NCI-H1694 (cell line): ENCODE measurements around the gene FAM170B.

Experiments
- DNase-seq: peaks from one replicate; lab custom pipeline; 2025; lab: John Stamatoyannopoulos, UW

Gene FAM170B

GRCh38 chr10:49123981-49124950 is 9.6 kb downstream of the FAM170B start:
- DNase-seq, result no peak

- DNase-seq, result no peak
These were observed 12.9 kb downstream of the FAM170B start for GRCh38 chr10:49120911-49121310.

GRCh38 chr10:49119746-49120145 is 14.1 kb downstream of the FAM170B start:
- no peak for DNase-seq

DNA sequence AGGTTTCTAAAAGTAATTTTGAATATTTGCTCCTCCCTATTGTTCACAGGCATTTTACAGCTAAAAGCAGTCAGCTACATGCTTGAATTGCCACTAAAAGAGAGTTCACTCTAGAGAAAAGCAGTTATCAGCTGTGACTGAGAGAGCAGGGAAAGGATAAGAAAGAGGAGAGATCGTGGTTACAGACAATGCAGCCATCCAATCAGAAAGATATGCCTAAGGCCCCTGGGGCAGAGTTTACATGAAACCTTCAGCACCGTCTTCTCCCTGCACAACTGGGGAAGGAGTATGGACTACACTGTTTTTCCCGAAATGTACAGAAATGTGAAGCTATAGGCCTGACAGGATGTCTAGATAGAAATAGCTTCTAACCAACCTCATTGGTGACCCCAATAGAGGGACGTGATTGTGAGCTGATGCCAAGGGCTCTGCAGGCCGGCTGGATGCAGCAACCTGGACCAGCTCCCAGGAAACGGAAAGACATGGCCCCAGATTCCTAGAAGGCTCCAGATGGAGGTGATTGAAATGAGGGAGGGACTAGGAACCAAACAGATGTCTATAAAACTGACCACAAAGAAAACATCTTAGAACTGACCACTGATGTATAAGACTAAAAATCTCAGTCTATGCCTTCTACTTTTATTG is 15.3 kb downstream of the FAM170B start:
- DNase-seq, result no peak

DNA sequence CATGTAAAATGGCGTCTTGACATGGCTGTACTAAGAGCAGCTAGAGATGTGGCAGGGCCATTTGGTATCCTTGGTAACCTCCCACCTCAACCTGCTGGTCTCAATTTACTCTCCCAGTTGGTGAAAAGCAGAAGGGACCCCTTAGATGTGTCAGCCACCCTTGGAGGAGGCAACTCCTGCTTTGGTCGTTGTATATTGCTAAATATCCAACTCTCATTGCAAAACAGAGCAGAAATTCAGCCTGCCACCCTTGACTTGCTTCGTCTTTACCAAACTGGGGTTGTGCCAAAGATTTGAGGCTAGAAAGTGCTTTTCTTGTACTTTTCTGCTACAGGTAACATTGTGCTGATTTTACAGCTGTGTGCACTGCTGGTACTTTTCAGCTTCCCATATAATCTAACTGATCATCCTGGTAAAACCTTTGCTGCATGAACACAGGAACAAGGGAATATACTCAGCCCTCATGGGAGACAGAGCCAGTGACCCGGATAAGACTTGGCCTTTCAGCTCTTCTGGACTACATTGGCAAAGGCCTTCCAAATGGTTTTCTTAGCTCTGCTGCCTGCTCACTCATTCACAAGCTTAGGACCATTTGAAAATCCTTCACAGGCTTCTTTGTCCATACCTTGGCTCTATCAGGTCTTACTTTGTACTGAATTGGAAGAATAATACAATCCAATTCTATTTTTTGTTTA is 16.3 kb downstream of the FAM170B start:
- no peak for DNase-seq

DNA sequence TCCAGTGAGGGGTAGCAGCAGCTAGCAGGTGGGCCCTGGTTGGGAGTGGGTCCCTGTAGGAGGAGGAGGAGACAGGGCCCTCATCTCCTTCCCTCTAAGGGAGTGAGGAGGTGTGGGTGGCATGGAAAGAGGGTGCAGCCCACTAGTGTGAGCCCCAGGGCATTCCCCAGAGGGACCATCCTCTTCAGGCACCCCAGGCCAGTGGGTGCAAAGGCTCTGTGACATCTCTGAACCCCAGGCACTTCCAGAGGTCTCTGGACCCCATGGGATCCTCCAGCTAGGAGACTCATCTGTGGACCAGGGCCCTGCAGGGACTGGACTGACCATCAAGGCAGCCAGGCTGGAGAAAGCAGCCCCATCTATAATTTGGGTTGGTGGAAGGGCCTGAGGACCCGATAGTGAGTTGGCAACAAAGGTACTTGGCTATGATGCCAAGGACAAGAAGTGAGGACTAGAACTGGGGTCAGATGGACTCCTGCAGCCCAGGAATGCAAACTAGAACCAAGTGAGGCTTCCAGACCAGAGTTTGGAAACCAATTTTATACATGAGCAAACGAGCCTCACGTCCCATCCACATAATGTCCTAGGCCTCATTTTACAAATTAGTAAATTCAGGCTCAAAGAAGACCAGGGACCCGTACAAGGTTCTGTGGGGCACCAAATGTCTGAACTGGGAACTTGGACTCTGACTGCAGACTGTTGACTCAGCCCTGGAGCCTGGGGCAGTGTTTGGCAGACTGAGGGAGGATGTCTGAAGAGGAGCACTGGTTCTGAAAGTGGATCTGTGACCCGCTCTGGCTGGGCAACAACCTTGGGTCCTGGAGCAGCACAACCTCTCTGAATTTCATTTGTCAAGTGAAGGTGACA is 17.1 kb downstream of the FAM170B start:
- DNase-seq, result no peak

GRCh38 chr10:49115796-49116508 is 17.9 kb downstream of the FAM170B start:
- no peak for DNase-seq

DNA sequence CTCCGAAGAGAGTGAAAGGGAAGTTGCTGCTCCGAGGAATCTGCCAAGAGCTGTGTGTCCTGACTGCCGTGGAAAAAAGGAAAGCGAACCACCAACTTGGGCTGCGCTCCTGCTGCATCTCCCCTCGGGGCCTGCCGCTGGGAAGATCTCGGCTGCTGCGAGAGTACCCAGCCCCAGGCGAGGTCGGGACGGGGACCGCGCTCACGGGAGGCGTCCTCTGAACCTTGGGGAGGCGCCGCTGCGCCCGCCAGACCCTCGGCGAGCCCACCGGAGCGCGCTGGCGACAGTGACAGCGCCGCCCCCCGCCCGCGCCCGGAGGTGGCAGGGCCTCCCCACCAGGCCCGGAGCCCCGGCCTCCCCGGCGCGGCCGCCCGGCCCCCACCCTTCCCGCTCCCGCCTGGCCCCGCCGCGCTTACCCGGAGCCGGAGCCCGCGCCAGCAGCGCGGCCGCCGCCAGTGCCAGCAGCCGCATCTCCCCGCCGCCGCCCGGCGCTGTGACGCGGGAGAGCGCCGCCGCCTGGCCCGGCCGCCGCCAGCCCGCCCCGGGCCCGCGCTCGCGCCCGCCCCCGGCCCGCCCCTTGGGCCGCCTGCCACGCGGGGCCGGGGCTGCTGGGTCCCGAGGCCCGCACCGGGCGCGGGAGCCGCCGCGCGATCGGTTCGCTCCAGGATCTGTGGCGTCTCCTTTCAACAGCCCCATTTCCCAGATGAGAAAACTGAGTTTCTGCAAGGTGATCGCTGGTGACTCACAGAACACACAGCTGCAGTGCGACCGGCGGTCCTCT is 18.6 kb downstream of the FAM170B start, which contains the start of gene VSTM4:
VSTM4 (minus strand) TSS at position 508 of the 781 bp plus-strand sequence; CDS start at position 471, 37 bp downstream.
- no peak for DNase-seq

- DNase-seq, result no peak
These were observed 19.2 kb downstream of the FAM170B start for GRCh38 chr10:49114718-49115014.

GRCh38 chr10:49113741-49114141 is 20.1 kb downstream of the FAM170B start:
- no peak for DNase-seq

- no peak for DNase-seq
These were observed 21.0 kb downstream of the FAM170B start for GRCh38 chr10:49112851-49113250.

DNA sequence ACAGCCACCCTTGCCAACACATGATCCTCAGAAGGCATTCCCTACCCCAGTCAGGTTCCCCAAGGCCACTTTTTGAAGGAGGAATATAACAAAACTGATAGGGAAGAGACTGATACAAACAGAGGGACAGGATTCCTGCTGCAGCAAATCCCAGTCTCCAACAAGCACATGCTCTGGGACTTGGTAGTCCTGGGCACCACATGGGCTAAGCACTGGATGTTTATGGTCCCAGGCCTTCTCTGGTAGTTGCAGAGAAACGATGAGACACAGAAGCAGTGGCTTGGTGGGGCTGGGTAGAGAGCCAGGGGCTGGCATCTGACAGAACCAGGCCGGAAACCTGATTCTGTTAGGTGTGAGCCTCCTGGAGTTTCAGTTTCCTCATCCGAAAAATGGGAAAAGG is 21.7 kb downstream of the FAM170B start:
- no peak for DNase-seq

- DNase-seq, result no peak
These were observed 22.5 kb downstream of the FAM170B start for GRCh38 chr10:49111320-49111698.

GRCh38 chr10:49110684-49111319 is 23.0 kb downstream of the FAM170B start:
- DNase-seq, result no peak

DNA sequence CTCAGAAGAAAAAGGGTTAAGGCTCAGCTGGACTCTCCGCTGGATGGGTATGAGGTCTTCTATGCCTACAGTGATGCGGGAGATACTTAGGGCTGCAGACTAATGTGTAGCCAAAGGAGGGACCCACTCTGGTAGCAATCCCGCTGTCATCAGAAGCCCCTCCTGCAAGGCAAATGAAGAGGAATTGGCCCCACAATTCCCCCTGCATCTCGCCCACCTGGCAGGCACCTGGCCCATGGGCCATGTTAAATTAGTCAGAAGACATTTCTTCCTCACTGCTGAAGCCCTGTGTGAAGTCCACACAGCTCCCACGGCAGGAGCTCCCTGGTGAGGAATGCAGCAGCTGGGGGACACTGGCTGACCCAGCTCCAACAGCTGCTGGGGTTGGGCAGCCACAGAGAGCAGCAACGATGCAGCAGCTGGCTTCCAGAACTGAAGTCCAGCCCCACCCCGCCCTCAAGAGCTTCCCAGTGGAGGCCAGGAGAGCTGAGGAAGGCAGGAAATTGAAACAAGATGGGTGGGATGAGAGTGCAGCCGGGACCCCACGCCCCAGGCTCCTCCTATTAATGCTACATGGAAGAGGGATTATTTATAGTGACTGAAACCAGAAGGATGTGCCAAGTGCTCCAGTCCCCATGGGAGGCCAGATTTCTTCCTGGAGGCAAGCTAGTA is 24.0 kb downstream of the FAM170B start:
- DNase-seq, result no peak

DNA sequence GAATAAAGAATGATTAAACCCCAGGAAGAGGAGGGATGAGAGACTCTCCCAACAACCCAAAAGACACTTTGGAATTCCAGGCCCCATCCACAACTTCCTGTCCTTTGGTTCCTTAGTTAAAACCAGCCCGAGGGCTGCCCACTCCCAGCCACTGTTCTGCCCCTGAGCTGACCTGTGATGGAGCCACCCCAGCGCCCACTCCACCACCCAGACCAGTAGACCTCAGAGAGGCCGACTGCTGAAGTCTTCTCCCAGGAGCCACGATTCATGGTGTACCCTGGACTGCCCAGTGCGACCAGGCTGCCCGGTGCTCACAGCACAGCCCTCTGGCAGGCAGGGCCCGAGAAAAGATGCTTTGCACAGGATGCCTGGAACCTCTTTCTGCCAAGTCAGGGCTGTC is 25.2 kb downstream of the FAM170B start:
- no peak for DNase-seq

GRCh38 chr10:49107887-49108267 is 25.9 kb downstream of the FAM170B start:
- no peak for DNase-seq

DNA sequence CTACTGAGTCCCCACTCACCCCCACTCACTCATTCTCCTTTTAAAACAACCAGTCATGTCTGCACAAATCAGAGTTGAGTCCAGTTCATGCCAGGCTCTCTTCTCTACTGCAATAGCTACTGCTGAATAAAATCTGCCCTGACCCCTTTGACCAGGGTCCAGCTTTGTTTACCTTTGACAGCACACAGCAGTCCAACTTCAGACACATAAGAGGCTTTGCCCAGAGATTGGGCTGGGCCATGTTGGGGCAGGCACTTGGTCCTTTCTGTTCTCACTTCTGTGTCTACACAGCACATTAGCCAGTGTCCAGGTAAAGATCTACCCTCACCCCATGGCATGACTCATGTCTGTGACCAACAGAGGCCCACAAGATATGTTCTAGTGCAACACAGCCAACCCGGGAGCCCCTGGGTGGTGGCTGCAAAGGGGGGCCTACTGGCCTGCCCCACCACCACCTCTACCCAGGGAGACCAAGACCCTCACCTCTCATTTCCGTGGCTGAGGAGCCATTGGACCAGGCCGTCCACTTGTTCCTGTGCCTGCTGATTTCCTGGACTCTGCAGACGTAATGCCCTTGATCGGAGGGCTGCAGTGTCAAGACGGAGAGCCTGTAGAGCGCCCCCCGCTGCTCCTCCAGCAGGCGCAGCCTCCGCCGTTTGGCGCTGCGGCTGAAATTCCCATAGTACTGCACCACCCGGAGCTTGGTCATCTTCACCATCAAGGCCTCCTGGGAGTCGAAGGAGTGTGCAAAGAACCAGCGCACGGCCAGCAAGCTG is 26.5 kb downstream of the FAM170B start:
- DNase-seq, result no peak

GRCh38 chr10:49106451-49106850 is 27.4 kb downstream of the FAM170B start:
- no peak for DNase-seq
